NAMALWA (cell line): ENCODE results near the gene DEGS2.

ENCODE experiments used
- DNase-seq: peaks from one replicate; pipeline ENCODE4 v3.0.0-alpha.2; 2015; ENCODE audit warnings: low spot score

Gene DEGS2

DNA sequence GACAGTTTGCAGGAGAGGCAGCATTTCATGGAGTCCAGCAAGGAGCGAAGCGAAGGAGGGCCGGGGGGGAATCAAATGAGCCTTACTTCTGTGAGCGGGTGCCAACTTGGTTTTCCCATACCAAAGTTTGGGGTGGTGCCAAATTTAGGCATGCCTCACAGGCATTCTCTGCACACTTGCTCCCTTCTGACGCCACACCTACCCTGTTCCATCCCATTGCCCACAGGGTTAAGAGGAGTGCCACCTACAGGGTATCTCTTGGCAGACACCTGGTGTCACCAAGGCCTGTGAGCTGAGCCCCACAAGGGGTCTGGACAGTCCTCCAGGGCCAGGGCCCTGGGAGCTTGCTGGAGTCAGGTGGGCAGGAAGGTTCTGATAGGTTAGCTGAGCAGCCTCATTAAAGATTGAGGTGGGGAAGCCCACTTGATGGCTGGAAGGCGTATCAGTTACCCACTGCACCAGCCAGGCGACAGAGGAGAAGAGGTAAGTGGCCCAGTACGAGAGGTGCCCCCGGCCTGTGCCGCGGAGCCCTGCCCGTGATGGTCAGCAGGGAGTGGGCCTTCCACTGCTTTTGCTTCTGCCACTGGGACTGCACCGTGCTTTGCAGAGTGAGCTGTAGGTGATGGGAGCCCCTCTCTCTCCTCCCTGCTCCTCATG lies 45.2 kb downstream of the DEGS2 start:
- DNase-seq: no peak

DNA sequence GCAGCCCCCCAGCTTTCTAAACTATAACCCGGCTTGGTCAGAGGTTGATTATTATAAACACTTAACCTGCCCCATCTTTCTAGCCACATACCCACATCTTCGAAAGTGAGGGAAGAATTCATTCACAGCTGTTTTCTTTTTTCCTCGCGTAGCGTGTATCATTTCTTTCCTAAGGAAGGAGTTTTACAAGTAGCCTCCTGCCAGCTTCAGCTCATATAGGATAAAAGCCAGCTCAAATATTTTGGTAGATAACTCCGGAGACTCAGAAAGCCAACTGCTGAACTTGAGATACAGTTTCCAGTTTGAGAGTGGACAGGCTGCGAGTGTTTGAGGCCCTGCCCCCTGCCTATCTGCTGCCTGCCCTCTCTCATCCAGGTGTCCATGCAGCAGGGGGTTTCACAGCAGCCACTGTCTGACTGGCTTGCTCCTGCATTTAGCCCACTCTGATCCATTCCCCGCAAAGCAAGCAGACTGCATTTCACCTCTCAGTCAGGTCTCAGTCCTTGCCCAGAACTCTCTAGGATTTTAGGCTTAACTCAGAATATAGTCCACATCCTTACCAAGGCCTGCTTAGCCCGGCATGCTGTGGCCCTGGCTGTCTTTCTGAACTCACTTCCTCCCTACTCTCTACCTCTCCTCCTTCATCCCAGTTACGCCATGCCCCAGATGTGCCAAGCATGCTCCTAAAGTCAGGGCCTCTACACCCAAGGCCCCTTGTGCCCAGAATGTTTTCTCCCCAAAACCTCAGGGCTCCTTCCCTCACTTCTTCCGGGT lies 47.3 kb downstream of the DEGS2 start:
- no peak for DNase-seq

DNA sequence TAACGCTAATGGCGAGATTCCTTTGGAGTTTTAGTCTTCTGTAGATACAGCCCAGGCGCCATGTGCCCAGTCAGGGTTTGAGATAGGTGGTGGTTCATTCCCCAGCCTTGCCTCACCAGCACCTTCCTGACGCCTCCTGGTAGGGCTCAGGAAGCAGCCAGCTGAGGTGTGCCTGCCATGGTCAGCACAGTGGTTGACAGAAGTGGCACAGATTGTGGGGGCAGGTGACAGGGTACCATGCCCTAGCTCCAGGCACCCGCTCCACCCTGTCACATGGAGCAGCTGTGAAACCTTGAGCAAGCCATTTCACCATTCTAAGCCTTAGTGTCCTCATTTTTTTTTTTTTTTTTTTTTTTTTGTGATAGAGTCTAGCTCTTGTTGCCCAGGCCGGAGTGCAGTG lies 48.6 kb downstream of the DEGS2 start:
- DNase-seq: no peak

DNA sequence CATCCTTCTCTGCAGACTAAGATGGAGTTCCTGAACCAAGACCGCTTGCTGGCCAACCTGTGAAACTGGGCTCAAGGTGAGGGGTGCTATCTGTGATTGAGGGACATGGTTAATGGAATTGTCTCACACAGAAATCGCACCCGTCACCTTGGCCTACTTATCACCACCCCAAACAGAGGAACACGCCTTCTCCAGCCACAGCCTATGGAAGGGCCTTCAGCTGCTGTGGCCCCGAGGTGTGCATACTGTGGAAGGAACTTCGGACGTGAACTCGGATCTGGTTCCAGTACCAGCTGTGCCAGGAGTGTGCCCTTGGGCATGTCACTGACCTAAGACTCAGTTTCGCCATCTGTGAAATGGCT lies 49.9 kb downstream of the DEGS2 start:
- no peak for DNase-seq

DNA sequence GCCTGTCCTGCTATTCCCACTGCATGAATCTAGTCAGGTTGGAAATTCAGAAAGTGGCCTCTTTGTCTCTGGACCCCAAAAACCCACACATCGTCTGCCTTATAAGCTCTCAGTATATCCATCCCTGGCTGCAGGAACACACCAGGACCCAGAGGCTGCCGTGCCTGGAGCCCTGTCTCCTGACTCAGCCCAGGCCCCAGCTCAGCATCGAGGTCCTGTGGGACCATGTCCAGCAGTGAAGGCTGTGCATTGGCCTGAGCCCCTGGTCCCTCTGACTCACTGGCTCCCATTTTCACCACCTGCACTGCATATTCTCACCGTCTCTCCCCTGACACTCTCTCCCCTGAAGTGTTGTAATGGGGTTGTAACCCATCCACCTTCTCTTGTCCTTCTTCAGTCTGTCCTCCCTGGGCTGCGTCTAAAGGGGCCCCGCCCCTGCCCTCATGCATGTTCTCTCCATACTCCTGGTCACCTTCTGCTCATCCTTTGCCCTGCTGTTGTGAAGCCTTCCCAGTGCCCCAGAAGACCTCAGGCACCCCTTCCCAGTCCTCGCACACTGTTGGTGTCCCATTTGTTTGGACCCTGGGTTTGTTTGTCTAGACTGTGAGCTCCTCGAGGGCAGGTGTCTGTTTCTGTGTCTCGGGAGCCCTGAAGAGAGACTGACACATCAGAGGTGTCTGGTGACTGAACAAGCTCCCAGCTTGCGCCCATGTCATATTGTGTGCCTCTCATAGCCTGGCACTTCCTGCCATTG lies 50.4 kb downstream of the DEGS2 start:
- no peak for DNase-seq

DNA sequence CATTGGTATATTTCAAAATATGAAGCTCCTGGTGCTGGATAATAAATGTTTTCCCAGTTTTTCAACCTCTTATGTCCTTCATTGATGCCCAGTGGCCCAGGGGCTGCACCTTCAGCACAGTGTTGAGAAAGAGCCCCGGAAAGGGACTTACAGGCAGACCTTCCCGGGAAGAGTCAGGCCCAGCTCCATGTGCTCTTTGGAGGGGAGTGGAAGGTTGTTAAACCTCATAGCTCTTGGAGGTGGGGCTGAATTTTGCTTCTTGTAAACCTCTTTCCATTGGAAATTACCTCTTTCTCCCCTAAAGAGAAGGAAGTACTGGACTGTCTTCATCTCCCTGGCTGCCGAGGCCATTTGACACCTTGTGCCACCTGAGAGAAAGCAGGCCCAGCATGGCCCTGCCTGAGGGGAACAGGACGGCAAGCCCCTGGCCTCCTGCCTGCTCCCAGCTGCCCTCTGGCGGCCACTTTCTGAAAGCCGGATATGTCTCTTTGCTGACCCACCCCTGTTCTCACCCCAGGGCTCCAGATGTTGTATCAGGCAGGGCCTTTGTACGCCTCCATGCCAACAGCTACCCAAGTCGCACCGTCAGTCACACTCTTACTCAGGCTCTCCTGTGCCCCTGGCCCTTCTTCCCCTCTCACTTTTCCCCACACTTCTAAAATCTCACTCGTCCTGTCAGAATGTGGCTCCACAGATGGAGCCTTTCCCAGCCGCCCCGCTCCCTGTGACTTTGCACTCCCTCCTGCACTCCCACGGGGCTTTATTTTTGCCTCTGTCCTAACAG lies 51.2 kb downstream of the DEGS2 start:
- DNase-seq: peak; percentile 84

DNA sequence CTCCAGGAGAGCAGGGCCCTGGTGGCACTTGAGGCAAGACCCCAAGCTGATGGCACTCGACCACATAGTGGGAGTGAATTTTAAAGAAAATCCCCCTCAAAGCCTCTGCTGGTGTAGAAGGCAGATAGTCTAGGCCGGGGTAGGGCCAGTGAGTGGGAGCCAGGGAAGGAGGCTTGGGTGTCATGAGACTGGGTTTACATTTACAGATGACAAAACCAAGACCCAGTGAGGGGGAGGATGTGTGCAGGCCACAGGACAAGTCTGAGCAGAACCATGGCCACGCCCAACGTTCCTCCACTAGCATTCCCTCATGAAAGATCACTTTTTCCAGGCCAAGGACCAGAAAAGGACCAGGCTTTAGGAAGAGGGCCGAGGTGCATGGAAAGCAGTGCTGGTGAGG lies 52.2 kb downstream of the DEGS2 start:
- DNase-seq: no peak

DNA sequence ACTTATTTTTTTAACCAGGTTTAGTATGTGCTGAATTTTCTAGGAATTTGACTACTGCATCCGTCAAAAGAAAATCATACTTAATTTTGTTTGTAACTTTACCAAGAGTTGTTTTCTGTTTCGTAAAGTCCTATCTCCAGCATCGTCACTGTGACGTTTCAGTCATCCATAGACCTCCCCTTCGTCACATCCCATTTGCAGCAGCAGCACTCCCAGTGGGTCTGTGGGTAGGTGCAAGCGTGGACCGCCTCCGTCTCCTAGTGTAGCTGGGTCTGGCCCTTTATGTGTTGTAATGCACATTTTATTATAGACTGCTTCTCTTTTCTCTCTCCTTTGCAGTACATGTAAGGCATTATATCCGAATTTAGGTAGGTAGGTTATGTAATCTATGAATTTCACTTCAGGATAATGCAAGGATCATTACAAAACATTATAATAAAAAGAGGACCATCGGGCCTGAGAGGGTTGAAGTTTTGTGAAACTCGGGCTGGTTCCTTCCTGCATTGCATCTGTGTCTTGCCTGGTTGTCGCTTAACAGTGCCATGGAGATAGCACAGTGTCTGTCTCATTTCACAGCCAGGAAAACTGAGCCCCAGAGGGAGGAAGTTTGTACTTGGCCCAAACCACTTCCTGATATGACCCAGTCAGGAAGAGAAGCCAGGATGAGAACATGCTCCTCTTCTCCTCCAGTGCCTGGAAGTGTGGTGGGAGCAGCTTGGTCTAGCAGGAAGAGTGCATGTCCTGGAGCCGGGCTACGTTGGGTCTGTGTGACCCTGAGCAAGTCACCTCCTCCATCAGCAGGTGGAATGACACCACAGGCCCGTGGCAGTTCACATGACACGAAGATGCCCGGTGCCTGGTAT lies 53.0 kb downstream of the DEGS2 start:
- no peak for DNase-seq

DNA sequence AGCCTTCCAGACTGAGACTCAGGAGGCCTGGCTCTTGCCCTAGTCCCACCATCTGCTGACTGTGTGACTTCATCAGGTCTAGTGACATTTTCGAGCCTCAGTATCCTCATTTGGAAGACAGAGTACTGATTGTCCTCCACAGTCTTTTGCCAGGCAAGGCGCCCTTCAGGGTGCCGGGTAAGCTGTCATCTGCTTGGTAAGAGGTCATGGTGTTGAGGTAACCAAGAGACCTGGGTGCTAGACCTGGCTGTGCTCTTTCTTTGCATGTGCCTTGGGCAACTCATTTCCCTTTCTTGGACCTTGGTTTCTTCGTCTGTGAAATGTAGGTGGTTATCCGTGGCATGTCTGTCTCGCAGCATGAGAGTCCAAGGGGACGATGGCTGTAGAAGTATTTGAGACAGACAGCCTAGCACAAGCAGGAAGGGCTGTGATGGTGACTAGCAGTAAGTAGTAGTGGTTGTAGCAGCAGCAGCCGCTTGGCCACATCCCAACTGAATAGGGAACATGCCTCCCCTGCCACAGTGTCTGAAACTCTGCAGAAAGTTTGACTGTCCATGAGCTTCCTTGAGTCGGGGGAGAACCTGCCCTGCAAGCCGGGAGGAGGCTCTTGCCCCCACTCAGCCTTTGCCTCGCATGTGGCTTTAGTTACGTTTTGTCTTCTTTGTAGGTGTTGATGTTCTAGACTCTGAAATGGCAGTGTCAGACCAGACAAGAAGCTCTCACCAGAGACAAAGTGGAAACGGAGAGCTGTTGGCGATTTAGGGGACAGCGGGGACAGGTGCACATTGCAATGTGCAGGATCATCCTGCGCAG lies 53.9 kb downstream of the DEGS2 start:
- DNase-seq: no peak

DNA sequence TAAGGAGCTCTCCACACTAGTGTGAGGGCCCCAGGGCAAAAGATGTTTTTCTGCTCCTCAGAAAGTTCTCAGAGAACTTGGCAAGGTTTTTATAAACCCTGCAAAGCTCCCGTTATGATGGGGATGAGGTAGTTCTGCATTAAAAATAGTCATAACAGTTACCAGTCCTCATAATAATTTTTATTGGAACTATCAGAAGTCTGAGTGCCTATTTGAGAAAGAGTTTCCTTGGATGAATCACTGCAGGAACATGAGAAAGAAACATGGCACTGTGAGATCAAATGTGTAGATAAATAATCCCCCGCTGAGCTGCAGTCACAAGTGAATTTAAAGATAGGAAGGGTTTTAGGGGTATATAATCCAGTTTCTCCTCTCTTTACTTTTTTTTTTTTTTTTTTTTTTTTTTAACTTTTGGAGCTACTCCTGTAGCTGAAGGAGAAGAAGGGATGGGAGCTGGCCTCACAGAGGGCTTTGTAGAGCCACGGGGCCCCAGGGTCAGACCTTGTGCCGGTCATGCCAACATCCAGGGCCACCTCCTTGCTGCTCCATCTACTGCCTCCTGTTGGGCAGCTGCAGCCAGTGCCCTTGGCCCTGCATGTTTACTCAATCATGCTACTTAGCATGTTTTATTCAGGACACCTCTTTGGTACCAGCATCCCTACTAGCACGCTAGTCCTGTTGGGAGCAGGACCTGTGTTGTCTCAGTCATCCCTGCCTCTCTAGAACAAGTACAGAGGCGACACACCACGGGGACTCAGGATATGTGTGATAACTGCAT lies 54.7 kb downstream of the DEGS2 start:
- DNase-seq: no peak

DNA sequence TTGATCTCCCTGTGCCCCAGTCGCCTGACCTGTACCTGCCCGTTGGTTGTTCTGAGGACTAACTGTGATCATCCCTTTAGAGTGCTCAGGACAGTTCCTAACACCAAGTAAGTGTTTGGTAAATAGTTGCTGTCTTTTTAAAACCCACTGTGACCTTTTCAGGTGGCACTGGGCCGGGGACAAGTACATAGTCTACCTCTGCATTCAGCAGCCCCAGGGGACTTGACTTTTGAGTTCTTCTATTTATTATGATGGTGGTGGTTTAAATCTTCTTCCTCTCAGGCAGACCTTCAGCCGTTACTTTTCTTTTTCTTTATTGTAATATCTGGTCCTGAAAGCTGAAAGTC lies 55.5 kb downstream of the DEGS2 start:
- no peak for DNase-seq

DNA sequence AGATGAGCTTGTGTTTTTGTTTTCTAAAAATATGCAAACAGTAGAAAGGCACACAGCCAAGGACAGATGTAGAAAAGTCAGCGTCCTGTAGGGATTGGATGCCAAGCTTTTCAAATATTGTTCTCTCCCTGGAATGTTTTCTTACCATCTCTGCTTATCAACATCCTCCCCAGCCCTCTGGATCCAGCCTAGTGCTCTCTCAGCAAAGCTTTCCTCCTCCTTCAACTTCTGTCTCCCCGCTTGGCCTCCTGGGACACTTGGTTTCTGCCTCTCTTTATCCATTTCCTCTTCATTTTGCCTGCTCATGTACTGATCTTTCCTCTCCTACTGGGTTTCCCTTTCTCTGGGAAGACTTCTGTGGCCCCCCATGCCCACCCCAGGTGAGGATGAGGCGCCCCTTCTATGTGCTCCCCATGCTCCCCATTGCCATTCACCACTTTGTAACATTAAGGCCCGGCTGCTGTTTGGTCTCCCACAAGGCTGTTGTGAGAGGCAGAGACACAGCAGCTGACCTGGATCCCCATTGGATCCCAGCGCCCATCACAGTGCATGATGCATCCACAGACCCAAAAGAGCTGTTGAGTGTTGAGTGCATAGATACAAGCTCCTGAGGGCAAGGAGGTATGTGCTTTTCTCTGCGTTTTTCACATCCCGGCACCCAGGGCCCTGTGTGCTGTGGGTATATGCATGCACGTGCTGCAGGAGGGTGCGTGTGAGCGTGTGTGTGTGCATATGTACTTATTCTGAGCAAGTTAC lies 56.0 kb downstream of the DEGS2 start:
- no peak for DNase-seq

DNA sequence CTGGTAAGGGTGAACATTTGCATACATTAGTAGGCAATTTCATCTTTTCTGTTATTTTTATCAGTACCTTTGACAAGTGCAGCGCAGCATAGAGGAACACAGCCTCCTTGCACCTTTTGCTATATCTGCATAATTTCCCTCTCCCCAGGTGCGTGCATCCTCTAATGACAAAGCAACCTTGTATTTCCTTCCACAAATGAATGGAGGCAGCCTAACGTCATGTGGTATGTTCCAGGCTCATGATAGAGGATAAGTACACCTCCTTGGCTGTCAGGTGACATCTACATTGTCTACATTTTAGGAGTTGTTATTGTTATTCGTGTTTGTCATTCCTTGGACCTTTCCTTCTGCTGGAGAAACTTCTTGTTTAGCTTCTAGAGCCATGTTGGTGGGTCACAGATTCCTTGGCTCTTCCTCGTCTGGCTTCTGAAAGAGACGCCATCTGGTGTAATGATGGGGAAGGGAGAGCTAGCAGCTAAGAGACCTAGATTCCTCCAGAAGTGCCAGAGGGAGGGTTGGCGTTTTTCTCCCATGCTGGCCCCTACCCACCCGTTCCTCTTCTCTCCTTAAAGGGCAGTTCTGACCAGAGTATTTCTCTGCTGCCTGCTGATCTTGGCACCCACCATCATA lies 57.2 kb downstream of the DEGS2 start:
- DNase-seq: no peak

DNA sequence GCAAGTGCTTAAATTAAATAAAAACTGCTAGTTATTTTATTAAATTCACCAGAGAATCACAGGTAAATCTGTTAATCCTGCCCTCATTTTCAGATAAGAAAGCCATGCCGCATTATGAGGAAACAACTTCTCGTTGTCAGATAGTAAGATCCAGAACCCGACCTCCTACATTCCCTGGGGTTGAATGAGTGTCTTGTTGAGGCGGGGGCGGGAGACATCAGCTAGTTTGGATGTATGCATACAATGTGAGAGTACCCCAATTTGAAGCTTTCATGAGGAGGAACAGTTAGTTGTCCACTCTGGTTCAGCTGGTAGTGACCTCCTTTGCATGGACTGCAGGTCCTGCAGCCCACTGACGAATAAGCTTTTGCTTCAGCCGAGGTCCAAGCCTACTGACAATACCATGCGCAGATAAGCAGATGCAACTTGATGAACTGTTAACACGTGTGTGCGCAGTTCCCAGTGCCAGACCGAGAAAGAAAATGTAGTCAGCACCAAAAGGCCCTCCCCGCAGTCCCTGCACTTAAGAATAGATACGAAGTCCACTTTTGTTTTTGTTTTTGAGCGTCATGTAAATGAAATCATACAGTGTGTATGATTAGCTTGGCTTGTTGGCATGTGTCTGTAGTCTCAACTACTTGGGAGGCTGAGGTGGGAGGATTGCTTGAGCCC lies 59.3 kb downstream of the DEGS2 start:
- no peak for DNase-seq

DNA sequence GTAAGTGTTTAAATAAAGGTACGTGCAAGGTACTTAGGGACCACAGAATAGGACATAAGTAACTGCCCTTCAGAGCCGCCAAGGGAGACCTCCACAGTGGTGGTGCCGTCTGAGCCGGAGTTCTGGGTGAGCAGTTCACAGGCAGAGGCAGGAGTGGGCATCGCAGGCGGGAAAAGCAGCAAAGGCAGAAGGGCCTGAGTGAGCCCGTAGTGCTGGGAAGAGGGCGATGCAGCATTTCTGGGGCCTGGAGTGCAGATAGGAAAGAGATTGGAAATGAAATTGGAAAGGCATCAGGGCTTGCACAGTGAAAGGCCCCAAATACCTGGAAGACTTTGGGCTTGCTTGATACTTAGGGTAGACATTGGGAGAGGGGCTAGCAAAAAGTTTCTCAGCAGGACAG lies 61.3 kb downstream of the DEGS2 start:
- no peak for DNase-seq

DNA sequence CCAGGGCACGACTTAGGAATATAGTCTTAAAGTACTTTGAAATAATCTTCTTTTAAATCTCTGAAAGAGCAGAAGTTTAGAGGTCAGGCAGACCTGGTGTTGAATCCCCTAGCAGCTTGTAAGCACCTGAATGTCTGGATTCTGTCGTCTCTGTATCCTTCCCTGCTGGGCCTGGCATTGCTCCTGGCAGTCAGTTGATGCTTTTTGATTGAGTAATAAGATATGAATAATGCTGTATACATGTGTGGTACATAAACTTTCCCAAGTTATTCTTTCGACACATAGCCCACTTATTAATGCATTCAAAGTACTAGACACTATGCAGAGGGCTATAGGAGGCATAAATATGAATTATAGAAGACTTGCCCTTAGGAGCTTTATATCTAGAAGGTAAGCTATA lies 62.8 kb downstream of the DEGS2 start:
- no peak for DNase-seq
